Measurements from ENCODE around the gene TUFT1. TPM values are rescaled to one million over a fixed set of nuclear protein-coding genes. Genes with fewer than 3 reads are reported as not detected.
A peak's percentile ranks its signal among the peaks of the same experiment; 100 is the strongest.

Gene TUFT1
- polyA plus RNA-seq, 3 donors: 1.5 to 1.7 (median 1.6) TPM

DNA sequence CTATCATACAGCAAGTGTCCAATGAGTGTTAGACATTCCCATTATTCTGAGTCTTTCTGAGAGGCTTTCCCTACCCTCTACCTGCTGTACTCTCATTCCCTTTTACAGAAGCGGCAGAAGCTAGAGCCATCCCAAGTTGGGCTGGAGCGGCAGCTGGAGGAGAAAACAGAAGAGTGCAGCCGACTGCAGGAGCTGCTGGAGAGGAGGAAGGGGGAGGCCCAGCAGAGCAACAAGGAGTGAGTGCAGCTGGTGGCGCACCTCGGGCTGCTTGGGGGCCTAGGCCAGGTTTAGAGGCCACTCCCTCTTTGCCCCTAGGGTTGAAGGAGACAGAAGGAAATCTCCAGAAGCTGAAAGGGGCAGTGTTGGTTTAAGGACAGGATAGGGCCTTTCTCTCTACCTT lies 16.8 kb upstream of the TUFT1 start:
- no peaks in the 10 kb centered on the region for H3K4me1 ChIP-seq (ENCODE audit: control insufficient read depth in 1 of 2, insufficient read depth in 2 of 2, low read length in 2 of 2)
- H3K36me3 Mint-ChIP-seq: no peaks in the 10 kb centered on the region
- no peaks in the 10 kb centered on the region for H3K9me3 ChIP-seq (replicated peaks in 1 of 2; ENCODE audit: control insufficient read depth in 1 of 2, insufficient read depth in 1 of 2, low read length in 2 of 2)
- no peaks in the 10 kb centered on the region for H3K9me3 Mint-ChIP-seq
- no peak overlapping the region for H3K4me2 ChIP-seq (replicated peaks; ENCODE audit: extremely low read depth, low read length, poor library complexity, severe bottlenecking)
- H3K4me1 Mint-ChIP-seq: no peaks in the 10 kb centered on the region
- TF ChIP-seq CTCF (IDR thresholded peaks at IDR 0.05): no peak
- H3K9ac ChIP-seq (ENCODE audit: insufficient read depth, low read length, poor library complexity, severe bottlenecking): no peak overlapping the region
- H3K4me3 Mint-ChIP-seq: no peak overlapping the region
- H3K27ac ChIP-seq (ENCODE audit: low read depth in 1 of 2, low read length in 2 of 2): no peak overlapping the region
- WGBS (ENCODE audit: insufficient coverage): 100% methylated on average over 5 of the region's 5 CpGs
- no peak for DNase-seq
- H3K27ac Mint-ChIP-seq: no peak overlapping the region
- H2AFZ ChIP-seq (ENCODE audit: insufficient read depth, low read depth, low read length, poor library complexity, severe bottlenecking): no peak overlapping the region
- H3K36me3 ChIP-seq (replicated peaks in 1 of 2; ENCODE audit: control insufficient read depth in 1 of 2, insufficient read depth in 2 of 2, low read length in 2 of 2): no peaks in the 10 kb centered on the region
- no peaks in the 10 kb centered on the region for H4K20me1 ChIP-seq (ENCODE audit: insufficient read depth, low read length)
- H3K27me3 ChIP-seq (ENCODE audit: control insufficient read depth in 2 of 2, insufficient read depth in 2 of 2, low read length in 2 of 2): no peaks in the 10 kb centered on the region
- no peaks in the 10 kb centered on the region for H3K79me2 ChIP-seq (ENCODE audit: insufficient read depth, low read length)
- peaks cover 2 to 7% (median 2%) of the 10 kb centered on the region in 3 donors for H3K27me3 Mint-ChIP-seq (ENCODE audit: low read depth in 3 of 3)
- intact Hi-C loops (cut with micrococcal nuclease): no loop called here
- no peak overlapping the region for H3K4me3 ChIP-seq (replicated peaks in 1 of 3; ENCODE audit: low read depth in 2 of 3, low read length in 3 of 3)

- DNase-seq: no peak
- no peak overlapping the region for H3K4me2 ChIP-seq (replicated peaks; ENCODE audit: extremely low read depth, low read length, poor library complexity, severe bottlenecking)
- H3K27ac Mint-ChIP-seq: no peak overlapping the region
- H3K36me3 Mint-ChIP-seq: no peaks in the 10 kb centered on the region
- peaks cover 2 to 8% (median 2%) of the 10 kb centered on the region in 3 donors for H3K27me3 Mint-ChIP-seq (ENCODE audit: low read depth in 3 of 3)
- H3K4me3 ChIP-seq (replicated peaks in 1 of 3; ENCODE audit: low read depth in 2 of 3, low read length in 3 of 3): no peak overlapping the region
- H3K79me2 ChIP-seq (ENCODE audit: insufficient read depth, low read length): no peaks in the 10 kb centered on the region
- H3K27ac ChIP-seq (ENCODE audit: low read depth in 1 of 2, low read length in 2 of 2): no peak overlapping the region
- intact Hi-C loops (cut with micrococcal nuclease): no loop called here
- H3K4me1 Mint-ChIP-seq: no peaks in the 10 kb centered on the region
- no peaks in the 10 kb centered on the region for H3K4me1 ChIP-seq (ENCODE audit: control insufficient read depth in 1 of 2, insufficient read depth in 2 of 2, low read length in 2 of 2)
- H3K36me3 ChIP-seq (replicated peaks in 1 of 2; ENCODE audit: control insufficient read depth in 1 of 2, insufficient read depth in 2 of 2, low read length in 2 of 2): no peaks in the 10 kb centered on the region
- no peaks in the 10 kb centered on the region for H3K27me3 ChIP-seq (ENCODE audit: control insufficient read depth in 2 of 2, insufficient read depth in 2 of 2, low read length in 2 of 2)
- 98% methylated on average over 7 of the region's 7 CpGs for WGBS (ENCODE audit: insufficient coverage)
- no peak overlapping the region for H3K4me3 Mint-ChIP-seq
- no peaks in the 10 kb centered on the region for H3K9me3 ChIP-seq (replicated peaks in 1 of 2; ENCODE audit: control insufficient read depth in 1 of 2, insufficient read depth in 1 of 2, low read length in 2 of 2)
- H3K9ac ChIP-seq (ENCODE audit: insufficient read depth, low read length, poor library complexity, severe bottlenecking): no peak overlapping the region
- H4K20me1 ChIP-seq (ENCODE audit: insufficient read depth, low read length): no peaks in the 10 kb centered on the region
- no peaks in the 10 kb centered on the region for H3K9me3 Mint-ChIP-seq
- no peak for TF ChIP-seq CTCF (IDR thresholded peaks at IDR 0.05)
- H2AFZ ChIP-seq (ENCODE audit: insufficient read depth, low read depth, low read length, poor library complexity, severe bottlenecking): peak overlapping the region; percentile 13
These were observed 15.4 kb upstream of the TUFT1 start for GRCh38 chr1:151524736-151525135.

Data from CD14-positive monocyte (primary cell).